Left lobe of liver (tissue), 2 donors: ENCODE results near the gene PIRT. TPM values are rescaled to one million over a fixed set of nuclear protein-coding genes. Genes with fewer than 3 reads are reported as not detected.
"Not testable (repeated sequence)": the region's sequence is repeated elsewhere in the genome, so short reads cannot be mapped to it uniquely, and the experiment has no call there.

Experiments used
- ATAC-seq: fragments of 200-7000 bp; cut with Tn5 transposase; one replicate; pipeline ENCODE4 v1.9.1; 2020; ENCODE audit warnings: mild to moderate bottlenecking, moderate library complexity
- DNase-seq: peaks from one replicate; pipeline ENCODE4 v3.0.0-alpha.2; 2020; ENCODE audit warnings: low spot score
- total RNA-seq: library from RNA; stranded (reverse); gene quantifications from one replicate; pipeline ENCODE4 v1.2.1, GENCODE V29; 2021
- donor health status: DM: no; HTN: no; CAD: no; lungs with moderate emphysema.
- donor health status: DM: no; HTN: yes; CAD: no.

The PIRT gene
- not detected for total RNA-seq

- DNase-seq (no peak), ATAC-seq (no peak)
Measured at GRCh38 chr17:10837921-10838320, at the start of gene PIRT. Gene PIRT, minus strand, starts transcription at chr17:10838087. Its CDS starts 12,442 bp downstream, at chr17:10825645.

GRCh38 chr17:10881959-10882358, 44.1 kb upstream of the PIRT start:
- ATAC-seq (no peak), DNase-seq (no peak)

- ATAC-seq, result peak; percentile 47
- no peak for DNase-seq
Measured at GRCh38 chr17:10879190-10879836, 41.4 kb upstream of the PIRT start.

- DNase-seq (peak; percentile 54), ATAC-seq (peak; percentile 92)
Measured at GRCh38 chr17:10875984-10876555, 38.2 kb upstream of the PIRT start.

GRCh38 chr17:10875430-10875851, 37.6 kb upstream of the PIRT start:
- DNase-seq (no peak), ATAC-seq (peak; percentile 27)

GRCh38 chr17:10871914-10872313, 34.0 kb upstream of the PIRT start:
- ATAC-seq (peak; percentile 53), DNase-seq (peak; percentile 46)

- ATAC-seq (no peak), DNase-seq (no peak)
Measured at GRCh38 chr17:10870336-10871050, 32.6 kb upstream of the PIRT start.

- ATAC-seq, DNase-seq: not testable (repeated sequence)
Measured at GRCh38 chr17:10868744-10869143, 30.9 kb upstream of the PIRT start.

GRCh38 chr17:10859051-10859450, 21.2 kb upstream of the PIRT start:
- ATAC-seq, result no peak
- DNase-seq, result no peak

GRCh38 chr17:10857976-10858375, 20.1 kb upstream of the PIRT start:
- ATAC-seq (no peak), DNase-seq (no peak)

- ATAC-seq, result not testable (repeated sequence)
Measured at GRCh38 chr17:10846636-10847035, 8.7 kb upstream of the PIRT start.

GRCh38 chr17:10845388-10845751, 7.5 kb upstream of the PIRT start:
- DNase-seq (no peak), ATAC-seq (no peak)

More at GRCh38 chr17:10846636-10847035, 8.7 kb upstream of the PIRT start:
- DNase-seq, result not testable (repeated sequence)

- DNase-seq, result peak; percentile 77
- ATAC-seq, result peak; percentile 99
Measured at GRCh38 chr17:10844621-10845387, 6.9 kb upstream of the PIRT start.

GRCh38 chr17:10843811-10844210, 5.9 kb upstream of the PIRT start:
- no peak for ATAC-seq
- DNase-seq, result no peak

GRCh38 chr17:10842658-10843057, 4.8 kb upstream of the PIRT start:
- ATAC-seq, result no peak

GRCh38 chr17:10838682-10839081, 795 bp upstream of the PIRT start:
- ATAC-seq (no peak), DNase-seq (no peak)

More at GRCh38 chr17:10842658-10843057, 4.8 kb upstream of the PIRT start:
- no peak for DNase-seq

- ATAC-seq (no peak), DNase-seq (no peak)
Measured at GRCh38 chr17:10836966-10837590, 809 bp downstream of the PIRT start.

- DNase-seq, result no peak
- no peak for ATAC-seq
Measured at GRCh38 chr17:10836145-10836544, 1.7 kb downstream of the PIRT start.

- no peak for ATAC-seq
- DNase-seq, result no peak
Measured at GRCh38 chr17:10831696-10832095, 6.2 kb downstream of the PIRT start.

GRCh38 chr17:10827898-10828552, 9.9 kb downstream of the PIRT start:
- DNase-seq (no peak), ATAC-seq (no peak)
